HG02610 (cell line): ENCODE results near the gene FLRT2.

ENCODE experiments used
- ATAC-seq: cut with Tn5 transposase; IDR thresholded peaks from one replicate; pipeline ENCODE4 v1.9.1; 2021; ENCODE audit warnings: mild to moderate bottlenecking, moderate library complexity; ENCODE audit not compliant: unreplicated experiment

Gene FLRT2

GRCh38 chr14:85529803-85530574 is at the start of gene FLRT2:
Gene FLRT2, plus strand, starts transcription at chr14:85530144. Its CDS starts 91,371 bp downstream, at chr14:85621515.
- ATAC-seq: no peak

- no peak for ATAC-seq
These were observed 48.5 kb upstream of the FLRT2 start for GRCh38 chr14:85481471-85481870.

GRCh38 chr14:85482552-85482951 is 47.4 kb upstream of the FLRT2 start:
- no peak for ATAC-seq

GRCh38 chr14:85483037-85483436 is 46.9 kb upstream of the FLRT2 start:
- ATAC-seq: no peak

GRCh38 chr14:85483652-85484051 is 46.3 kb upstream of the FLRT2 start:
- ATAC-seq: no peak

GRCh38 chr14:85487215-85487614 is 42.7 kb upstream of the FLRT2 start:
- ATAC-seq: no peak

- no peak for ATAC-seq
These were observed 28.2 kb upstream of the FLRT2 start for GRCh38 chr14:85501751-85502150.

GRCh38 chr14:85508863-85509262 is 21.1 kb upstream of the FLRT2 start:
- no peak for ATAC-seq

GRCh38 chr14:85512451-85512850 is 17.5 kb upstream of the FLRT2 start:
- no peak for ATAC-seq

GRCh38 chr14:85514487-85514886 is 15.5 kb upstream of the FLRT2 start:
- ATAC-seq: no peak

- no peak for ATAC-seq
These were observed 13.5 kb upstream of the FLRT2 start for GRCh38 chr14:85516239-85517113.

GRCh38 chr14:85517114-85517688 is 12.7 kb upstream of the FLRT2 start:
- ATAC-seq: no peak

- ATAC-seq: no peak
These were observed 10.2 kb upstream of the FLRT2 start for GRCh38 chr14:85519661-85520305.

- ATAC-seq: no peak
These were observed 9.4 kb upstream of the FLRT2 start for GRCh38 chr14:85520581-85520980.

- ATAC-seq: no peak
These were observed 6.3 kb upstream of the FLRT2 start for GRCh38 chr14:85523624-85524023.

GRCh38 chr14:85527006-85527405 is 2.9 kb upstream of the FLRT2 start:
- ATAC-seq: no peak

GRCh38 chr14:85527445-85528035 is 2.4 kb upstream of the FLRT2 start:
- ATAC-seq: no peak

GRCh38 chr14:85528080-85528896 is 1.7 kb upstream of the FLRT2 start:
- ATAC-seq: no peak

GRCh38 chr14:85528897-85529631 is 880 bp upstream of the FLRT2 start:
- ATAC-seq: no peak
